WTC11 (cell line): Measurements from ENCODE around the gene FOXP1. TPM values are rescaled to one million over a fixed set of nuclear protein-coding genes. Genes with fewer than 3 reads are reported as not detected.

Source experiments
- ATAC-seq: fragments of 200-7000 bp; cut with Tn5 transposase; 2 replicates; pipeline ENCODE4 v1.10.0; 2021; ENCODE audit warnings: mild to moderate bottlenecking, moderate library complexity
- CTCF ChIA-PET: fragments of 300-600 bp; sonication (Branson Sonifier 250); formaldehyde crosslinking; loops from one replicate; lab custom pipeline; 2021; ENCODE audit warnings: antibody characterized with exemption; lab: Charles Lee
- POLR2A ChIA-PET: fragments of 350-600 bp; sonication (Branson Sonifier 250); formaldehyde crosslinking; loops from one replicate; lab custom pipeline; 2021; ENCODE audit warnings: antibody characterized with exemption; lab: Charles Lee
- DNase-seq: peaks from one replicate; pipeline ENCODE4 v3.0.0; 2021; ENCODE audit warnings: low spot score
- H3K27ac Mint-ChIP-seq: 2 replicates; pipeline ENCODE4 v1.8.0; 2021; ENCODE audit warnings: mixed read lengths
- H3K27me3 Mint-ChIP-seq: 2 replicates; pipeline ENCODE4 v1.8.0; 2021; ENCODE audit warnings: low read depth, mild to moderate bottlenecking, moderate library complexity, mixed read lengths
- H3K36me3 Mint-ChIP-seq: 2 replicates; pipeline ENCODE4 v1.8.0; 2021; ENCODE audit warnings: mixed read lengths
- H3K4me1 Mint-ChIP-seq: 2 replicates; pipeline ENCODE4 v1.8.0; 2022; ENCODE audit warnings: mixed read lengths
- H3K4me3 Mint-ChIP-seq: 2 replicates; pipeline ENCODE4 v1.8.0; 2021; ENCODE audit warnings: mild to moderate bottlenecking, moderate library complexity, mixed read lengths
- H3K9me3 Mint-ChIP-seq: 2 replicates; pipeline ENCODE4 v1.8.0; 2021; ENCODE audit warnings: mixed read lengths
- EMX1 ChIP-seq: fragments of 250-450 bp; sonication (Bioruptor Pico); IDR thresholded peaks from 2 replicates; pipeline ENCODE4 v1.8.0; 2021; ENCODE audit warnings: mild to moderate bottlenecking
- FOXJ3 ChIP-seq: sonication (generic); formaldehyde crosslinking; IDR thresholded peaks from 2 replicates; pipeline ENCODE4 v1.9.0; 2021; ENCODE audit warnings: missing genetic modification reagents, mild to moderate bottlenecking, borderline replicate concordance
- HMGA2 ChIP-seq: fragments of 250-450 bp; sonication (Bioruptor Pico); IDR thresholded peaks from 2 replicates; pipeline ENCODE4 v1.4.0; 2021; ENCODE audit warnings: mild to moderate bottlenecking, moderate library complexity
- JAZF1 ChIP-seq: fragments of 250-450 bp; sonication (Bioruptor Pico); IDR thresholded peaks from 2 replicates; pipeline ENCODE4 v1.9.0; 2021; ENCODE audit warnings: moderate library complexity, mild to moderate bottlenecking, inconsistent platforms
- JUN ChIP-seq: sonication (generic); formaldehyde crosslinking; IDR thresholded peaks from 2 replicates; pipeline ENCODE4 v1.8.0; 2023; ENCODE audit warnings: mild to moderate bottlenecking, missing genetic modification reagents
- NFE2L1 ChIP-seq: sonication (generic); formaldehyde crosslinking; IDR thresholded peaks from 2 replicates; pipeline ENCODE4 v1.8.1; 2023; ENCODE audit warnings: missing genetic modification reagents
- NR2C2 ChIP-seq: sonication (generic); formaldehyde crosslinking; IDR thresholded peaks from 2 replicates; pipeline ENCODE4 v1.8.0; 2022; ENCODE audit warnings: mild to moderate bottlenecking, missing genetic modification reagents
- TCF7 ChIP-seq: sonication (generic); formaldehyde crosslinking; IDR thresholded peaks from 2 replicates; pipeline ENCODE4 v1.8.0; 2022; ENCODE audit warnings: mild to moderate bottlenecking, low read depth, missing genetic modification reagents, moderate library complexity
- TP53 ChIP-seq: sonication (generic); formaldehyde crosslinking; IDR thresholded peaks from 2 replicates; pipeline ENCODE4 v1.8.1; 2023; ENCODE audit warnings: mild to moderate bottlenecking, missing genetic modification reagents
- ZBTB21 ChIP-seq: sonication (generic); formaldehyde crosslinking; IDR thresholded peaks from 2 replicates; pipeline ENCODE4 v1.8.1; 2023; ENCODE audit warnings: mild to moderate bottlenecking, missing genetic modification reagents, borderline replicate concordance
- ZNF219 ChIP-seq: sonication (generic); formaldehyde crosslinking; IDR thresholded peaks from 2 replicates; pipeline ENCODE4 v1.8.0; 2023; ENCODE audit warnings: missing genetic modification reagents, mild to moderate bottlenecking, borderline replicate concordance
- ZNF396 ChIP-seq: fragments of 250-450 bp; sonication (Bioruptor Pico); IDR thresholded peaks from 2 replicates; pipeline ENCODE4 v1.8.0; 2021; ENCODE audit warnings: mild to moderate bottlenecking, moderate library complexity, borderline replicate concordance
- ZNF671 ChIP-seq: fragments of 250-450 bp; sonication (Bioruptor Pico); IDR thresholded peaks from 2 replicates; pipeline ENCODE4 v1.8.0; 2021; ENCODE audit warnings: mild to moderate bottlenecking
- total RNA-seq: library from RNA; stranded (reverse); gene quantifications from 3 replicates; pipeline ENCODE4 v1.2.3, GENCODE V29; 2021
- TF ChIP-seq, protein P1 (sequence below): sonication (generic); formaldehyde crosslinking; IDR thresholded peaks from 2 replicates; pipeline ENCODE4 v1.8.1; 2023; ENCODE audit warnings: mild to moderate bottlenecking, missing genetic modification reagents, moderate library complexity
- TF ChIP-seq, protein P2 (sequence below): sonication (generic); formaldehyde crosslinking; IDR thresholded peaks from 2 replicates; pipeline ENCODE4 v1.8.1; 2022; ENCODE audit warnings: missing genetic modification reagents, borderline replicate concordance
- TF ChIP-seq, protein P3 (sequence below): sonication (generic); formaldehyde crosslinking; IDR thresholded peaks from 2 replicates; pipeline ENCODE4 v1.8.0; 2023; ENCODE audit warnings: missing genetic modification reagents, mild to moderate bottlenecking, borderline replicate concordance
- TF ChIP-seq, protein P4 (sequence below): sonication (generic); formaldehyde crosslinking; IDR thresholded peaks from 2 replicates; pipeline ENCODE4 v1.8.1; 2023; ENCODE audit warnings: mild to moderate bottlenecking, moderate library complexity, missing genetic modification reagents
- TF ChIP-seq, protein P5 (sequence below): sonication (generic); formaldehyde crosslinking; conservative IDR thresholded peaks from 2 replicates; pipeline ENCODE4 v1.8.1; 2023; ENCODE audit warnings: mild to moderate bottlenecking, low read depth, missing genetic modification reagents, moderate library complexity

FOXP1 gene
- total RNA-seq, 1 experiment from 2014 or later, result 25.8 TPM

DNA sequence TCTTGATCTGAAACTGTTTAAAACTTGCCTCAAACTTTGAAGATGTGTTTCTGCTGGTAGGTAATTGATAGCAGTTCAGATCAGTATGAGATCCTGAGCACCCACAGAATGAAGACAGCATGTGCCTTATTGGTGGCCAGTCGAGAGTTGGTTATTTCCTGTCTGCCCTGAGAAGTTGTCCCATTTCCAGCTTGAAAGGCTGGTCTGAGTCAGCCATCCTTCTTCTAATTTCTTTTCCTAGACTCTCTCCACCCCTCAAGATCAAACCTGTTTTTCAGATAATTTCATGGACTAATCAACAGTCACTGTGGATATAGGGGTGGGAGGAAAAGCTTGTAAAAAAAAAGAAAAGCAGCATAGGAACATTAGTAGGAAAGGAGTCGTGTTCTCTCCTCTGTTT lies 464.4 kb downstream of the FOXP1 start:
- Mint-ChIP-seq H3K4me3 (no peak overlapping the region), H3K27me3 (no peaks in the 10 kb centered on the region), H3K27ac (no peak overlapping the region), H3K36me3 (no peaks in the 10 kb centered on the region), H3K9me3 (no peaks in the 10 kb centered on the region), H3K4me1 (peaks cover 25% of the 10 kb centered on the region)
- DNase-seq (no peak), ATAC-seq (no peak)
- POLR2A ChIA-PET, result no interaction called here
- CTCF ChIA-PET, result no interaction called here
- TF ChIP-seq NR2C2 (CRISPR knock-in tag) (no peak), ZBTB21 (no peak), ZNF396 (CRISPR knock-in tag) (no peak), HMGA2 (CRISPR knock-in tag) (no peak), EMX1 (CRISPR knock-in tag) (no peak), TP53 (CRISPR knock-in tag) (no peak), TCF7 (CRISPR knock-in tag) (no peak), ZNF219 (CRISPR knock-in tag) (no peak), ZNF671 (no peak), JAZF1 (CRISPR knock-in tag) (no peak), FOXJ3 (CRISPR knock-in tag) (no peak), JUN (no peak), NFE2L1 (CRISPR knock-in tag) (no peak)
- TF ChIP-seq, protein P1, sequence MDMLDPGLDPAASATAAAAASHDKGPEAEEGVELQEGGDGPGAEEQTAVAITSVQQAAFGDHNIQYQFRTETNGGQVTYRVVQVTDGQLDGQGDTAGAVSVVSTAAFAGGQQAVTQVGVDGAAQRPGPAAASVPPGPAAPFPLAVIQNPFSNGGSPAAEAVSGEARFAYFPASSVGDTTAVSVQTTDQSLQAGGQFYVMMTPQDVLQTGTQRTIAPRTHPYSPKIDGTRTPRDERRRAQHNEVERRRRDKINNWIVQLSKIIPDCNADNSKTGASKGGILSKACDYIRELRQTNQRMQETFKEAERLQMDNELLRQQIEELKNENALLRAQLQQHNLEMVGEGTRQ (CRISPR knock-in tag), result no peak
- TF ChIP-seq, protein P2, sequence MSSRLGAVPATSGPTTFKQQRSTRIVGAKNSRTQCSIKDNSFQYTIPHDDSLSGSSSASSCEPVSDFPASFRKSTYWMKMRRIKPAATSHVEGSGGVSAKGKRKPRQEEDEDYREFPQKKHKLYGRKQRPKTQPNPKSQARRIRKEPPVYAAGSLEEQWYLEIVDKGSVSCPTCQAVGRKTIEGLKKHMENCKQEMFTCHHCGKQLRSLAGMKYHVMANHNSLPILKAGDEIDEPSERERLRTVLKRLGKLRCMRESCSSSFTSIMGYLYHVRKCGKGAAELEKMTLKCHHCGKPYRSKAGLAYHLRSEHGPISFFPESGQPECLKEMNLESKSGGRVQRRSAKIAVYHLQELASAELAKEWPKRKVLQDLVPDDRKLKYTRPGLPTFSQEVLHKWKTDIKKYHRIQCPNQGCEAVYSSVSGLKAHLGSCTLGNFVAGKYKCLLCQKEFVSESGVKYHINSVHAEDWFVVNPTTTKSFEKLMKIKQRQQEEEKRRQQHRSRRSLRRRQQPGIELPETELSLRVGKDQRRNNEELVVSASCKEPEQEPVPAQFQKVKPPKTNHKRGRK, result no peak
- TF ChIP-seq, protein P3, sequence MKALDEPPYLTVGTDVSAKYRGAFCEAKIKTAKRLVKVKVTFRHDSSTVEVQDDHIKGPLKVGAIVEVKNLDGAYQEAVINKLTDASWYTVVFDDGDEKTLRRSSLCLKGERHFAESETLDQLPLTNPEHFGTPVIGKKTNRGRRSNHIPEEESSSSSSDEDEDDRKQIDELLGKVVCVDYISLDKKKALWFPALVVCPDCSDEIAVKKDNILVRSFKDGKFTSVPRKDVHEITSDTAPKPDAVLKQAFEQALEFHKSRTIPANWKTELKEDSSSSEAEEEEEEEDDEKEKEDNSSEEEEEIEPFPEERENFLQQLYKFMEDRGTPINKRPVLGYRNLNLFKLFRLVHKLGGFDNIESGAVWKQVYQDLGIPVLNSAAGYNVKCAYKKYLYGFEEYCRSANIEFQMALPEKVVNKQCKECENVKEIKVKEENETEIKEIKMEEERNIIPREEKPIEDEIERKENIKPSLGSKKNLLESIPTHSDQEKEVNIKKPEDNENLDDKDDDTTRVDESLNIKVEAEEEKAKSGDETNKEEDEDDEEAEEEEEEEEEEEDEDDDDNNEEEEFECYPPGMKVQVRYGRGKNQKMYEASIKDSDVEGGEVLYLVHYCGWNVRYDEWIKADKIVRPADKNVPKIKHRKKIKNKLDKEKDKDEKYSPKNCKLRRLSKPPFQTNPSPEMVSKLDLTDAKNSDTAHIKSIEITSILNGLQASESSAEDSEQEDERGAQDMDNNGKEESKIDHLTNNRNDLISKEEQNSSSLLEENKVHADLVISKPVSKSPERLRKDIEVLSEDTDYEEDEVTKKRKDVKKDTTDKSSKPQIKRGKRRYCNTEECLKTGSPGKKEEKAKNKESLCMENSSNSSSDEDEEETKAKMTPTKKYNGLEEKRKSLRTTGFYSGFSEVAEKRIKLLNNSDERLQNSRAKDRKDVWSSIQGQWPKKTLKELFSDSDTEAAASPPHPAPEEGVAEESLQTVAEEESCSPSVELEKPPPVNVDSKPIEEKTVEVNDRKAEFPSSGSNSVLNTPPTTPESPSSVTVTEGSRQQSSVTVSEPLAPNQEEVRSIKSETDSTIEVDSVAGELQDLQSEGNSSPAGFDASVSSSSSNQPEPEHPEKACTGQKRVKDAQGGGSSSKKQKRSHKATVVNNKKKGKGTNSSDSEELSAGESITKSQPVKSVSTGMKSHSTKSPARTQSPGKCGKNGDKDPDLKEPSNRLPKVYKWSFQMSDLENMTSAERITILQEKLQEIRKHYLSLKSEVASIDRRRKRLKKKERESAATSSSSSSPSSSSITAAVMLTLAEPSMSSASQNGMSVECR (CRISPR knock-in tag), result no peak
- TF ChIP-seq, protein P4, sequence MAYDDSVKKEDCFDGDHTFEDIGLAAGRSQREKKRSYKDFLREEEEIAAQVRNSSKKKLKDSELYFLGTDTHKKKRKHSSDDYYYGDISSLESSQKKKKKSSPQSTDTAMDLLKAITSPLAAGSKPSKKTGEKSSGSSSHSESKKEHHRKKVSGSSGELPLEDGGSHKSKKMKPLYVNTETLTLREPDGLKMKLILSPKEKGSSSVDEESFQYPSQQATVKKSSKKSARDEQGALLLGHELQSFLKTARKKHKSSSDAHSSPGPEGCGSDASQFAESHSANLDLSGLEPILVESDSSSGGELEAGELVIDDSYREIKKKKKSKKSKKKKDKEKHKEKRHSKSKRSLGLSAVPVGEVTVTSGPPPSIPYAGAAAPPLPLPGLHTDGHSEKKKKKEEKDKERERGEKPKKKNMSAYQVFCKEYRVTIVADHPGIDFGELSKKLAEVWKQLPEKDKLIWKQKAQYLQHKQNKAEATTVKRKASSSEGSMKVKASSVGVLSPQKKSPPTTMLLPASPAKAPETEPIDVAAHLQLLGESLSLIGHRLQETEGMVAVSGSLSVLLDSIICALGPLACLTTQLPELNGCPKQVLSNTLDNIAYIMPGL (CRISPR knock-in tag), result no peak
- TF ChIP-seq, protein P5, sequence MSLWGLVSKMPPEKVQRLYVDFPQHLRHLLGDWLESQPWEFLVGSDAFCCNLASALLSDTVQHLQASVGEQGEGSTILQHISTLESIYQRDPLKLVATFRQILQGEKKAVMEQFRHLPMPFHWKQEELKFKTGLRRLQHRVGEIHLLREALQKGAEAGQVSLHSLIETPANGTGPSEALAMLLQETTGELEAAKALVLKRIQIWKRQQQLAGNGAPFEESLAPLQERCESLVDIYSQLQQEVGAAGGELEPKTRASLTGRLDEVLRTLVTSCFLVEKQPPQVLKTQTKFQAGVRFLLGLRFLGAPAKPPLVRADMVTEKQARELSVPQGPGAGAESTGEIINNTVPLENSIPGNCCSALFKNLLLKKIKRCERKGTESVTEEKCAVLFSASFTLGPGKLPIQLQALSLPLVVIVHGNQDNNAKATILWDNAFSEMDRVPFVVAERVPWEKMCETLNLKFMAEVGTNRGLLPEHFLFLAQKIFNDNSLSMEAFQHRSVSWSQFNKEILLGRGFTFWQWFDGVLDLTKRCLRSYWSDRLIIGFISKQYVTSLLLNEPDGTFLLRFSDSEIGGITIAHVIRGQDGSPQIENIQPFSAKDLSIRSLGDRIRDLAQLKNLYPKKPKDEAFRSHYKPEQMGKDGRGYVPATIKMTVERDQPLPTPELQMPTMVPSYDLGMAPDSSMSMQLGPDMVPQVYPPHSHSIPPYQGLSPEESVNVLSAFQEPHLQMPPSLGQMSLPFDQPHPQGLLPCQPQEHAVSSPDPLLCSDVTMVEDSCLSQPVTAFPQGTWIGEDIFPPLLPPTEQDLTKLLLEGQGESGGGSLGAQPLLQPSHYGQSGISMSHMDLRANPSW (CRISPR knock-in tag), result no peak
